Measurements from ENCODE around the gene CEP192. TPM values are rescaled to one million over a fixed set of nuclear protein-coding genes. Genes with fewer than 3 reads are reported as not detected.

CEP192 gene
- total and polyA plus RNA-seq, 3 donors from 2014 or later = 34.1 to 77.3 (median 61.2) TPM

- intact Hi-C loops (cut with DNase I; ENCODE audit: low total_unique reads) = no loop called here
- 65 to 82% methylated on average over 2 of the region's 2 CpGs for WGBS, 2 donors
- no peak overlapping the region for H3K27ac ChIP-seq
- TF ChIP-seq, protein P1, sequence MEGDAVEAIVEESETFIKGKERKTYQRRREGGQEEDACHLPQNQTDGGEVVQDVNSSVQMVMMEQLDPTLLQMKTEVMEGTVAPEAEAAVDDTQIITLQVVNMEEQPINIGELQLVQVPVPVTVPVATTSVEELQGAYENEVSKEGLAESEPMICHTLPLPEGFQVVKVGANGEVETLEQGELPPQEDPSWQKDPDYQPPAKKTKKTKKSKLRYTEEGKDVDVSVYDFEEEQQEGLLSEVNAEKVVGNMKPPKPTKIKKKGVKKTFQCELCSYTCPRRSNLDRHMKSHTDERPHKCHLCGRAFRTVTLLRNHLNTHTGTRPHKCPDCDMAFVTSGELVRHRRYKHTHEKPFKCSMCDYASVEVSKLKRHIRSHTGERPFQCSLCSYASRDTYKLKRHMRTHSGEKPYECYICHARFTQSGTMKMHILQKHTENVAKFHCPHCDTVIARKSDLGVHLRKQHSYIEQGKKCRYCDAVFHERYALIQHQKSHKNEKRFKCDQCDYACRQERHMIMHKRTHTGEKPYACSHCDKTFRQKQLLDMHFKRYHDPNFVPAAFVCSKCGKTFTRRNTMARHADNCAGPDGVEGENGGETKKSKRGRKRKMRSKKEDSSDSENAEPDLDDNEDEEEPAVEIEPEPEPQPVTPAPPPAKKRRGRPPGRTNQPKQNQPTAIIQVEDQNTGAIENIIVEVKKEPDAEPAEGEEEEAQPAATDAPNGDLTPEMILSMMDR (IDR thresholded peaks at IDR 0.05) = no peak
- TF ChIP-seq POLR2A (IDR thresholded peaks at IDR 0.05) = no peak
- no peaks in the 10 kb centered on the region for H3K9me3 ChIP-seq
- H3K36me3 ChIP-seq (ENCODE audit: low read depth, missing control alignments) = no peaks in the 10 kb centered on the region
- H3K27me3 ChIP-seq = no peaks in the 10 kb centered on the region
- DNase-seq = no peak
- H3K4me3 ChIP-seq = no peak overlapping the region
- no peaks in the 10 kb centered on the region for H3K4me1 ChIP-seq
These were observed 26.2 kb downstream of the CEP192 start for GRCh38 chr18:13017247-13017875.

DNA sequence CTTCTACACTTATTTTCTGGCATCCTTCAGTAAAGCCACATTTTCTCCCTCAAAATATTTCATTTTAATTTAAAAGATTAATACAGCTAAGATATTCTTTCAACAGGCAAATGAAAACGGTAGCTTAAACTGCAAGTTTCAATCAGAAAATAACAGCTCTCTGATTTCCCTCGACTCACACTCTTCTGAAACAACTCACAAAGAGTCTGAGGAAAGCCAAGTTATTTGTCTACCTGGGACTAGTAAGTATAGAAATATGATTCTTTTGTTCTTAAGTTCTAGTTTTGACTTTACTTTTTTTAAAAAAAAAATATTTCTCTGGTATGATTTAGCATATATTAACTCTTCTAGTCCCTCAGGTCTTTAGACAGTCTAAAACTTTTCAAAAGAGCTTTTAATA is 27.2 kb downstream of the CEP192 start:
- Histone ChIP-seq H3K4me1 (no peaks in the 10 kb centered on the region), H3K27ac (no peak overlapping the region), H3K9me3 (no peaks in the 10 kb centered on the region), H3K4me3 (no peak overlapping the region), H3K36me3 (ENCODE audit: low read depth, missing control alignments) (no peaks in the 10 kb centered on the region), H3K27me3 (no peaks in the 10 kb centered on the region)
- TF ChIP-seq, protein P1 (IDR thresholded peaks at IDR 0.05) = no peak
- TF ChIP-seq POLR2A (IDR thresholded peaks at IDR 0.05) = no peak
- WGBS, 2 donors = 72 to 89% methylated on average over 2 of the region's 2 CpGs
- no peak for DNase-seq
- intact Hi-C loops (cut with DNase I; ENCODE audit: low total_unique reads) = no loop called here

- H3K9me3 ChIP-seq = no peaks in the 10 kb centered on the region
- TF ChIP-seq, protein P1 (IDR thresholded peaks at IDR 0.05) = no peak
- TF ChIP-seq POLR2A (IDR thresholded peaks at IDR 0.05) = no peak
- WGBS, 2 donors = 67 to 74% methylated on average over 3 of the region's 3 CpGs
- no peaks in the 10 kb centered on the region for H3K4me1 ChIP-seq
- no peak for DNase-seq
- H3K4me3 ChIP-seq = no peak overlapping the region
- H3K27me3 ChIP-seq = no peaks in the 10 kb centered on the region
- intact Hi-C loops (cut with DNase I; ENCODE audit: low total_unique reads) = no loop called here
- no peak overlapping the region for H3K27ac ChIP-seq
- no peaks in the 10 kb centered on the region for H3K36me3 ChIP-seq (ENCODE audit: low read depth, missing control alignments)
These were observed 28.1 kb downstream of the CEP192 start for GRCh38 chr18:13019301-13019700.

DNA sequence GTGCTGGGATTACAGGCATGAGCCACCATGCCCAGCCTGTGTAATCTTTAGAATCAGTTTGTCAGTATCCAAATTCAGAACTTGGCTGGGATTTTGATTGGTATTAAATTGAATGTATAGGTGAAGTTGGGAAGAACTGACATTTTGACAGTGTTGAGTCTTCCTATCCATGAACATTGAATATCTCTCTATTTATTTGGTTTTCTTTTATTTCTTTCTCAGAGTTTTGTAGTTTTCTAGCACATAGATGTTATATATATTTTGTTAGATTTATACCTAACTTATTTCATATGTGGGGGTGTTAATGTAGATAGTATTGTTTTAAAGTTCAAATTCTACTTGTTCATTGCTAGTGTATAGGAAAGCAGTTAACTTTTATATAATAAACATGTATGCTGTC is 31.5 kb downstream of the CEP192 start:
- Histone ChIP-seq H3K4me3 (no peak overlapping the region), H3K27ac (no peak overlapping the region), H3K4me1 (peaks cover 6% of the 10 kb centered on the region), H3K9me3 (no peaks in the 10 kb centered on the region), H3K27me3 (no peaks in the 10 kb centered on the region), H3K36me3 (ENCODE audit: low read depth, missing control alignments) (no peaks in the 10 kb centered on the region)
- DNase-seq = no peak
- no peak for TF ChIP-seq POLR2A (IDR thresholded peaks at IDR 0.05)
- TF ChIP-seq, protein P1 (IDR thresholded peaks at IDR 0.05) = no peak
- intact Hi-C loops (cut with DNase I; ENCODE audit: low total_unique reads) = no loop called here

DNA sequence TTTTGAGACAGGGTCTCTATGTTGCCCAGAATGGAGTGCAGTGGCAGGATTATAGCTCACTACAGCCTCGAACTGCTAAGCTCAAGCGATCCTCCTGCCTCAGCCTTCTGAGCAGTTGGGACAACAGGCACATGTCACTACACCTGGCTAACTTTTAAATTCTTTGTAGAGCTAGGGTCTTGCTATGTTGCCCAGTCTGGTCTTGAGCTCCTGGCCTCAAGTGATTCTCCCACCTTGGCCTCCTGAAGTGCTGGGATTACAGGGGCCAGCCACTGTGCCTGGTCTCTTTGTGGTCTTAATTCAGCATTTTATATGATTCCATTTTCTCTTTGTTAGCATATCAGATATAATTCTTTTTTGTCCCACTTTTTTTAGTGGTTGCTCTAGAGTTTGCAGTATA is 34.1 kb downstream of the CEP192 start:
- intact Hi-C loops (cut with DNase I; ENCODE audit: low total_unique reads) = no loop called here
- 97% methylated on average over 2 of the region's 2 CpGs for WGBS, 2 donors
- H3K36me3 ChIP-seq (ENCODE audit: low read depth, missing control alignments) = no peaks in the 10 kb centered on the region
- no peak overlapping the region for H3K4me3 ChIP-seq
- H3K4me1 ChIP-seq = peaks cover 6% of the 10 kb centered on the region
- H3K27ac ChIP-seq = no peak overlapping the region
- H3K27me3 ChIP-seq = no peaks in the 10 kb centered on the region
- H3K9me3 ChIP-seq = no peaks in the 10 kb centered on the region
- DNase-seq = no peak
- TF ChIP-seq, protein P1 (IDR thresholded peaks at IDR 0.05) = no peak
- no peak for TF ChIP-seq POLR2A (IDR thresholded peaks at IDR 0.05)

All from testis (tissue), 3 donors.